Right atrium auricular region (tissue), 2 donors: Measurements from ENCODE around the gene PMP22. TPM values are rescaled to one million over a fixed set of nuclear protein-coding genes. Genes with fewer than 3 reads are reported as not detected.
A peak's percentile ranks its signal among the peaks of the same experiment; 100 is the strongest.
"Not testable (repeated sequence)": the region's sequence is repeated elsewhere in the genome, so short reads cannot be mapped to it uniquely, and the experiment has no call there.

Experiments used
- DNase-seq: peaks from one replicate; pipeline ENCODE4 v3.0.0-alpha.2; 2019; ENCODE audit warnings: low spot score
- H3K27ac ChIP-seq, 2 donors: fragments of 200-600 bp; sonication (generic); 1 replicate in 1 of 2; 2 replicates in 1 of 2; pipeline ENCODE4 v1.5.1; 2016 to 2019
- H3K27me3 ChIP-seq, 2 donors: fragments of 200-600 bp; sonication (generic); one replicate each; pipeline versions ENCODE4 v1.5.1 to v1.6.0; 2017 to 2019
- H3K36me3 ChIP-seq: fragments of 200-600 bp; sonication (generic); one replicate; pipeline ENCODE4 v1.5.1; 2016
- H3K4me1 ChIP-seq, 2 donors: fragments of 200-600 bp; sonication (generic); one replicate each; pipeline versions ENCODE4 v1.5.1 to v1.6.0; 2017 to 2019
- H3K4me3 ChIP-seq, 2 donors: fragments of 200-600 bp; sonication (generic); 1 replicate in 1 of 2; 2 replicates in 1 of 2; pipeline ENCODE4 v1.5.1; 2017 to 2019; ENCODE audit warnings: mild to moderate bottlenecking in 1 of 2, moderate library complexity in 1 of 2
- H3K9me3 ChIP-seq, 2 donors: fragments of 200-600 bp; sonication (generic); one replicate each; pipeline ENCODE4 v1.5.1; 2019
- CTCF ChIP-seq, 2 donors: fragments of 200-600 bp; sonication (generic); IDR thresholded peaks; one replicate each; pipeline ENCODE4 v1.5.1; 2019; ENCODE audit warnings: antibody characterized with exemption in 2 of 2
- total RNA-seq, 2 donors: library from RNA; depleted of rRNA; stranded (reverse); fragments of >200 nt; gene quantifications; one replicate each; pipeline ENCODE4 v1.1.0, GENCODE V29; 2016

PMP22 gene
- total RNA-seq, 2 donors from 2014 or later, result 160 to 164 TPM

GRCh38 chr17:15216481-15216880 is 48.6 kb downstream of the PMP22 start:
- H3K27ac ChIP-seq, result no peak overlapping the region
- TF ChIP-seq CTCF (IDR thresholded peaks at IDR 0.05), result no peak

GRCh38 chr17:15213381-15214087 is 51.6 kb downstream of the PMP22 start:
- Histone ChIP-seq H3K36me3 (no peaks in the 10 kb centered on the region), H3K4me3 (no peak overlapping the region), H3K4me1 (no peaks in the 10 kb centered on the region), H3K27me3 (no peaks in the 10 kb centered on the region), H3K9me3 (no peaks in the 10 kb centered on the region), H3K27ac (no peak overlapping the region)
- no peak for DNase-seq
- TF ChIP-seq CTCF (IDR thresholded peaks at IDR 0.05), result peak in 1 of 2 donors; percentile 49

More at GRCh38 chr17:15216481-15216880, 48.6 kb downstream of the PMP22 start:
- Histone ChIP-seq H3K4me1 (no peaks in the 10 kb centered on the region), H3K9me3 (no peaks in the 10 kb centered on the region), H3K4me3 (no peak overlapping the region), H3K27me3 (no peaks in the 10 kb centered on the region), H3K36me3 (no peaks in the 10 kb centered on the region)
- DNase-seq, result no peak

- Histone ChIP-seq H3K4me3 (no peak overlapping the region), H3K36me3 (no peaks in the 10 kb centered on the region), H3K4me1 (no peaks in the 10 kb centered on the region), H3K9me3 (no peaks in the 10 kb centered on the region), H3K27me3 (no peaks in the 10 kb centered on the region), H3K27ac (no peak overlapping the region)
- TF ChIP-seq CTCF (IDR thresholded peaks at IDR 0.05), result no peak
- DNase-seq, result no peak
Observed at GRCh38 chr17:15210247-15210646, 54.9 kb downstream of the PMP22 start.

- DNase-seq, H3K4me1 ChIP-seq, H3K36me3 ChIP-seq, H3K4me3 ChIP-seq, H3K27ac ChIP-seq, H3K27me3 ChIP-seq: not testable (repeated sequence)
- H3K9me3 ChIP-seq, result peaks cover 0 to 31% of the 10 kb centered on the region in 2 donors
Observed at GRCh38 chr17:15203062-15203461, 62.1 kb downstream of the PMP22 start.

GRCh38 chr17:15200574-15200973 is 64.6 kb downstream of the PMP22 start:
- H3K4me3 ChIP-seq, H3K36me3 ChIP-seq, H3K27me3 ChIP-seq, H3K4me1 ChIP-seq, H3K27ac ChIP-seq, DNase-seq: not testable (repeated sequence)
- peaks cover 0 to 35% of the 10 kb centered on the region in 2 donors for H3K9me3 ChIP-seq

- no peak for DNase-seq
- Histone ChIP-seq H3K27ac (no peak overlapping the region), H3K9me3 (peaks cover 0 to 35% of the 10 kb centered on the region in 2 donors), H3K4me3 (no peak overlapping the region), H3K36me3 (no peaks in the 10 kb centered on the region), H3K27me3 (no peaks in the 10 kb centered on the region), H3K4me1 (no peaks in the 10 kb centered on the region)
- no peak for TF ChIP-seq CTCF (IDR thresholded peaks at IDR 0.05)
Observed at GRCh38 chr17:15197229-15197628, 67.9 kb downstream of the PMP22 start.

- DNase-seq, result no peak
- Histone ChIP-seq H3K27ac (no peak overlapping the region), H3K27me3 (no peaks in the 10 kb centered on the region), H3K9me3 (peaks cover 0 to 12% of the 10 kb centered on the region in 2 donors), H3K36me3 (no peaks in the 10 kb centered on the region), H3K4me1 (no peaks in the 10 kb centered on the region), H3K4me3 (no peak overlapping the region)
- TF ChIP-seq CTCF (IDR thresholded peaks at IDR 0.05), result no peak
Observed at GRCh38 chr17:15194859-15195277, 70.3 kb downstream of the PMP22 start.
